ENCODE results near the gene MRPS2. TPM values are rescaled to one million over a fixed set of nuclear protein-coding genes. Genes with fewer than 3 reads are reported as not detected.
"Not testable (repeated sequence)": the region's sequence is repeated elsewhere in the genome, so short reads cannot be mapped to it uniquely, and the experiment has no call there.

The MRPS2 gene
- total and polyA plus RNA-seq, 10 donors: 19.2 to 40.6 (median 30.5) TPM

- no peak overlapping the region for H3K27ac ChIP-seq
- no peaks in the 10 kb centered on the region for H3K4me1 ChIP-seq
- 82 to 91% (median 85%) methylated on average over 10 of the region's 10 CpGs for WGBS, 5 donors
- peaks cover 0 to 27% (median 20%) of the 10 kb centered on the region in 8 donors for H3K9me3 ChIP-seq
- no peak overlapping the region for H3K4me3 ChIP-seq
- DNase-seq: no peak
- TF ChIP-seq POLR2A (IDR thresholded peaks at IDR 0.05) (no peak), POLR2AphosphoS5 (IDR thresholded peaks at IDR 0.05) (no peak), CTCF (IDR thresholded peaks at IDR 0.05 in 8 of 11, conservative IDR thresholded peaks at IDR 0.05 in 3 of 11) (no peak)
- H3K27me3 ChIP-seq (replicated peaks in 1 of 7): peaks cover 0 to 22% (median 0%) of the 10 kb centered on the region in 7 donors
- intact Hi-C loops (cut with DNase I; ENCODE audit: low total_unique reads): no loop called here
- H3K36me3 ChIP-seq: no peaks in the 10 kb centered on the region
Measured at GRCh38 chr9:135512241-135512603, 11.7 kb downstream of the MRPS2 start.

- no peaks in the 10 kb centered on the region for H3K36me3 ChIP-seq
Measured at GRCh38 chr9:135512904-135513303, 12.4 kb downstream of the MRPS2 start.

GRCh38 chr9:135513351-135513846 lies 12.9 kb downstream of the MRPS2 start:
- peak in 2 of 3 donors; percentile 41 to 67 for TF ChIP-seq POLR2AphosphoS5 (IDR thresholded peaks at IDR 0.05)
- TF ChIP-seq CTCF (IDR thresholded peaks at IDR 0.05 in 8 of 11, conservative IDR thresholded peaks at IDR 0.05 in 3 of 11): no peak
- H3K9me3 ChIP-seq: peaks cover 0 to 22% (median 17%) of the 10 kb centered on the region in 8 donors
- H3K4me3 ChIP-seq: no peak overlapping the region
- WGBS, 5 donors: 61 to 87% (median 77%) methylated on average over 6 to 19 of the region's 19 CpGs
- no peaks in the 10 kb centered on the region for H3K4me1 ChIP-seq
- peaks cover 0 to 27% (median 0%) of the 10 kb centered on the region in 7 donors for H3K27me3 ChIP-seq (replicated peaks in 1 of 7)
- H3K36me3 ChIP-seq: no peaks in the 10 kb centered on the region
- peak overlapping the region in 1 of 8 donors; percentile 41 for H3K27ac ChIP-seq
- DNase-seq: no peak
- intact Hi-C loops (cut with DNase I; ENCODE audit: low total_unique reads): no loop called here

More at GRCh38 chr9:135512904-135513303, 12.4 kb downstream of the MRPS2 start:
- Histone ChIP-seq H3K9me3 (peaks cover 0 to 26% (median 20%) of the 10 kb centered on the region in 8 donors), H3K27me3 (replicated peaks in 1 of 7) (peaks cover 0 to 27% (median 0%) of the 10 kb centered on the region in 7 donors), H3K4me1 (no peaks in the 10 kb centered on the region), H3K4me3 (no peak overlapping the region), H3K27ac (peak overlapping the region in 2 of 8 donors; percentile 38 to 41)
- no peak for DNase-seq
- intact Hi-C loops (cut with DNase I; ENCODE audit: low total_unique reads): no loop called here
- TF ChIP-seq CTCF (IDR thresholded peaks at IDR 0.05 in 8 of 11, conservative IDR thresholded peaks at IDR 0.05 in 3 of 11) (no peak), POLR2AphosphoS5 (IDR thresholded peaks at IDR 0.05) (no peak), POLR2A (IDR thresholded peaks at IDR 0.05) (no peak)
- 52 to 75% (median 62%) methylated on average over 7 of the region's 7 CpGs for WGBS, 5 donors

- peak; percentile 32 for DNase-seq
- WGBS, 5 donors: 73 to 86% (median 83%) methylated on average over 5 to 9 of the region's 9 CpGs
- H3K9me3 ChIP-seq: peaks cover 0 to 17% (median 12%) of the 10 kb centered on the region in 8 donors
- H3K27me3 ChIP-seq (replicated peaks in 1 of 7): peaks cover 0 to 27% (median 0%) of the 10 kb centered on the region in 7 donors
- H3K36me3 ChIP-seq; intact Hi-C loops (cut with DNase I; ENCODE audit: low total_unique reads); H3K4me3 ChIP-seq; H3K4me1 ChIP-seq; H3K27ac ChIP-seq: not testable (repeated sequence)
Measured at GRCh38 chr9:135513906-135514305, 13.4 kb downstream of the MRPS2 start.

All from spleen (tissue), 11 donors.